Subcutaneous adipose tissue (tissue), 4 donors: ENCODE results near the gene GTF2A1. TPM values are rescaled to one million over a fixed set of nuclear protein-coding genes. Genes with fewer than 3 reads are reported as not detected.

Experiments
- CTCF ChIP-seq: fragments of 450-650 bp; IDR thresholded peaks from one replicate; pipeline ENCODE4 v1.5.1; 2016; ENCODE audit warnings: low read depth, mild to moderate bottlenecking, control low read depth, antibody characterized with exemption, moderate library complexity
- total RNA-seq, 4 donors: library from RNA; depleted of rRNA; stranded (reverse); fragments of >200 nt; gene quantifications; one replicate each; pipeline ENCODE4 v1.1.0, GENCODE V29; 2016

The GTF2A1 gene
- total RNA-seq, 4 donors from 2014 or later, result 23.4 to 34.1 (median 30.2) TPM

DNA sequence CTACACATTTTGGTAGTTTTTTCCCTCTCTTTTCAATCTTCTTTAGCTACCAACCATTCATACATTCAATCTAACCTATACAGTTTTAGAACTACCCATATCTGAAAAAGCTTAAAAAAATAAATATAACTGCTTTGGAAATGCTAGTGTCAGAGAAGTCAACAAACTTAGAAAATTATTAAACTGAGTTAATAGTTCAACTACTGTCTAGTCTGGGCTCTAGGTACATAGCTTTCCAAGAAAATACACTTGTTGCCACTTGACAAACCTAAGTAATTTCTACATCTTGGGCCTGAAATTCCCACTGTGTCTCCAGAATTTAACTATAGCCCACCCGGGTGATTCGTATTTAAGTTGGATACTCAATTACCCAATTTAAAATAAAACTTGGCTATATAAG is 22.1 kb downstream of the GTF2A1 start:
- TF ChIP-seq CTCF, result no peak

DNA sequence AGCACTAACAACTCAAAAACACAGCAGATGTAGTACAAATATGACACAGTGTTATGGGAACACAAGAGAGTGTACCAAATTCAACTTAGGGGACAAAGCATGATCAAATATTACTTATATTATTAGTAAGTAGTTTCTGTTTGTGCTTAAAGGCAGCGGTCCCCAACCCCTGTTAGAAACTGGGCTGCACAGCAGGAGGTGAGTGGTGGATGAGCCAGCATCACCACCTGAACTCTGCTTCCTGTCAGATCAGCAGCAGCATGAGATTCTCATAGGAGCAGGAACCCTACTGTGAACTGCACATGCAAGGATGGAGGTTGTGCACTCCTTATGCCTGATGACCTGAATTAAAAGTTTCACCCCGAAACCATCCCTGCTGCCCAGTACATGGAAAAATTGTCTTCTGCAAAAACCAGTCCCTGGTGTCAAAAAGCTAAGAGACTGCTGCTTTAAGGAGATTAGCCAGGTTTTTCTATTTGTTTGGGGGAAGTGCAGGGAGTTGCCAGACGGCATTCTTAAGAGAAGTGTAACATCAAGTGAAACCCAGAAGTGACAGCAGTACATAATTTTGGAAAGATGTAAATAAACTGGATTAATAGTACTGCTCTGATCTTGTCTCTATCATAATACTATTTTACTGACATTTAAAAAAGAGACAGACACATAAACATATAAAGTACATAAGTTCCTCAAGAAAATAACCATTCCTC is 26.7 kb downstream of the GTF2A1 start:
- no peak for TF ChIP-seq CTCF

GRCh38 chr14:81192594-81192993 is 28.2 kb downstream of the GTF2A1 start:
- TF ChIP-seq CTCF, result no peak

DNA sequence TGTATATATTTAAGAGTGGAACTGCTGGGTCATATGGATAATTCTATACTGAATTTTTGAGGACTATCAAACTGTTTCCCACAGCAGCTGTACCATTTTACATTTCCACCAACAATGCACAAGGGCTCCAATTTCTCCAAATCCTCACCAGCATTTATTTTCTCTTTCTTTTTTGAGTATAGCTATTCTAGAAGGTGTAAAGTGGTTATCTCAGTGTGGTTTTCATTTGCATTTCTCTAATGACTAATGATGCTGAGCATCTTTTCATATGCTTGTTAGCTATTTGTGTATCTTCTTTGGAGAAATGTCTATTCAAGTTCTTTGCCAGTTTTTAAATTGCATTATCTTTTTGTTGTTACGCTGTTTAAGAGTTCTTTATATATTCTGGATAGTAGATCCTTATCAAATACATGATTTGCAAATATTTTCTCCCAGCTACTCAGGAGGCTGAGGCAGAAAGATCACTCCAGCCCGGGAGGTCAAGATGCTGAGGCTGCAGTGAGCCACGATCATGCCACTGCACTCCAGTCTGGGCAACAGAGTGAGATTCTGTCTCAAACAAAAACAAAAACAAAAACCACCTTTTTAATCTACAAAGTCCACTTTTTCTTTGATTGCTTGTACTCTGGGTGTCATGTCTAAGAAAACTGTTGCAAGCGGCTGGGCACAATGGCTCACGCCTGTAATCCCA is 32.8 kb downstream of the GTF2A1 start:
- TF ChIP-seq CTCF, result no peak

GRCh38 chr14:81179631-81180030 is 41.1 kb downstream of the GTF2A1 start:
- TF ChIP-seq CTCF, result no peak

GRCh38 chr14:81178063-81178462 is 42.7 kb downstream of the GTF2A1 start:
- TF ChIP-seq CTCF, result no peak

DNA sequence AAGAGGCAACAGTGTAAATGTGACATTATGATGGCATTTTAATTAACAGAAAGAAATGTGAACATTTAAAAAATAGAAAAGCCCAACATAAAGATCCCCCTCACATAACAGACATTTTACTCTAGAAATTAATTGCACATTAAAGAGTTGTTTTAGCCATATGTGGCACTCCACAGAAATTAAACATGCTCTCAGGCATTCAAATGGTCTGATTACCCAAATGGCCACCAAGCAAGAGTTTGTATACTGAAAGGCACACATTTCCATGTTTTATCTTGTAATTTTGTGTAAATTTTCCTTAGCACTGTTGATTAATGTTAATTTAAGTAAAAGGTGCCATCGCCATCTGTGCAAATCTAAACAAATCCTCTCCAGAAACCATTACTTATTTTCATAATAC is 43.5 kb downstream of the GTF2A1 start:
- no peak for TF ChIP-seq CTCF
